Parathyroid adenoma (tissue), 2 donors: ENCODE measurements around the gene CNTN2.

Experiments used
- H2AFZ ChIP-seq: fragments of 300-600 bp; sonication (generic); one replicate; pipeline ENCODE4 v1.7.0; 2017; ENCODE audit warnings: antibody characterized with exemption, mild to moderate bottlenecking
- H3K27ac ChIP-seq: fragments of 300-600 bp; sonication (generic); one replicate; pipeline ENCODE4 v1.7.0; 2017
- H3K27me3 ChIP-seq: fragments of 300-600 bp; sonication (generic); one replicate; pipeline ENCODE4 v1.7.0; 2017; ENCODE audit warnings: low read length; ENCODE audit not compliant: control insufficient read depth, insufficient read depth
- H3K36me3 ChIP-seq: fragments of 300-600 bp; sonication (generic); one replicate; pipeline ENCODE4 v1.7.0; 2017; ENCODE audit warnings: low read length; ENCODE audit not compliant: control insufficient read depth, insufficient read depth
- H3K4me1 ChIP-seq: fragments of 300-600 bp; sonication (generic); one replicate; pipeline ENCODE4 v1.7.0; 2017; ENCODE audit warnings: control low read depth
- H3K4me2 ChIP-seq: fragments of 300-600 bp; sonication (generic); one replicate; pipeline ENCODE4 v1.7.0; 2017; ENCODE audit warnings: low read length
- H3K4me3 ChIP-seq: fragments of 300-600 bp; sonication (generic); one replicate; pipeline ENCODE4 v1.7.0; 2017; ENCODE audit warnings: low read depth, low read length
- H3K79me2 ChIP-seq: fragments of 300-600 bp; sonication (generic); one replicate; pipeline ENCODE4 v1.7.0; 2017; ENCODE audit warnings: control low read depth
- H3K9ac ChIP-seq: fragments of 300-600 bp; sonication (generic); one replicate; pipeline ENCODE4 v1.7.0; 2017; ENCODE audit warnings: mild to moderate bottlenecking
- H3K9me3 ChIP-seq: fragments of 300-600 bp; sonication (generic); one replicate; pipeline ENCODE4 v1.7.0; 2017; ENCODE audit warnings: low read length; ENCODE audit not compliant: control insufficient read depth
- CTCF ChIP-seq: fragments of 300-600 bp; sonication (generic); IDR thresholded peaks from one replicate; pipeline ENCODE4 v1.7.0; 2017; ENCODE audit warnings: antibody characterized with exemption, mild to moderate bottlenecking
- donor health status: primary hyperparathyroidism.

The CNTN2 gene

GRCh38 chr1:205059660-205060059 lies 16.6 kb downstream of the CNTN2 start:
- H3K27me3 ChIP-seq: no peaks in the 10 kb centered on the region
- no peaks in the 10 kb centered on the region for H3K36me3 ChIP-seq
- no peak overlapping the region for H3K27ac ChIP-seq

GRCh38 chr1:205060746-205061145 lies 17.7 kb downstream of the CNTN2 start:
- no peak overlapping the region for H2AFZ ChIP-seq
- no peaks in the 10 kb centered on the region for H3K79me2 ChIP-seq
- H3K27me3 ChIP-seq: no peaks in the 10 kb centered on the region
- H3K27ac ChIP-seq: no peak overlapping the region
- H3K4me1 ChIP-seq: no peaks in the 10 kb centered on the region
- no peak overlapping the region for H3K9ac ChIP-seq
- TF ChIP-seq CTCF: no peak
- H3K4me2 ChIP-seq: no peak overlapping the region
- no peak overlapping the region for H3K4me3 ChIP-seq
- H3K9me3 ChIP-seq: no peaks in the 10 kb centered on the region
- no peaks in the 10 kb centered on the region for H3K36me3 ChIP-seq

More at GRCh38 chr1:205059660-205060059, 16.6 kb downstream of the CNTN2 start:
- no peak overlapping the region for H2AFZ ChIP-seq
- H3K4me3 ChIP-seq: no peak overlapping the region
- H3K4me2 ChIP-seq: no peak overlapping the region
- H3K4me1 ChIP-seq: no peaks in the 10 kb centered on the region
- no peak for TF ChIP-seq CTCF
- no peak overlapping the region for H3K9ac ChIP-seq
- no peaks in the 10 kb centered on the region for H3K9me3 ChIP-seq
- no peaks in the 10 kb centered on the region for H3K79me2 ChIP-seq

DNA sequence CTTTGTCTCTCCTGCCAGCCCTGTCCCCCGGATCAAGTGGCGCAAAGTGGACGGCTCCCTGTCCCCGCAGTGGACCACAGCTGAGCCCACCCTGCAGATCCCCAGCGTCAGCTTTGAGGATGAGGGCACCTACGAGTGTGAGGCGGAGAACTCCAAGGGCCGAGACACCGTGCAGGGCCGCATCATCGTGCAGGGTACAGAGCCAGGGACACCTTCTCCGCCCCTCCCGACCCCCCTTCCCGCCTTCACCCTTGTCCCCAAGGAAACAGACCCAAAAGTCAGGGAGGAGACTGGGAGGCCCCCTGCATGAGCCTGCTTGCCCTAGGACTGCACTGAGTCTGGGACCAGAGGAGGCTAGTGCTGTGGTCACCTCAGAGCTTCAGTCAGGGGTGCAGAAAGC lies 18.2 kb downstream of the CNTN2 start:
- Histone ChIP-seq H3K4me1 (no peaks in the 10 kb centered on the region), H3K4me2 (no peak overlapping the region), H3K79me2 (no peaks in the 10 kb centered on the region), H3K27ac (no peak overlapping the region), H2AFZ (no peak overlapping the region), H3K27me3 (no peaks in the 10 kb centered on the region), H3K9me3 (no peaks in the 10 kb centered on the region), H3K4me3 (no peak overlapping the region), H3K9ac (no peak overlapping the region), H3K36me3 (no peaks in the 10 kb centered on the region)
- TF ChIP-seq CTCF: no peak

DNA sequence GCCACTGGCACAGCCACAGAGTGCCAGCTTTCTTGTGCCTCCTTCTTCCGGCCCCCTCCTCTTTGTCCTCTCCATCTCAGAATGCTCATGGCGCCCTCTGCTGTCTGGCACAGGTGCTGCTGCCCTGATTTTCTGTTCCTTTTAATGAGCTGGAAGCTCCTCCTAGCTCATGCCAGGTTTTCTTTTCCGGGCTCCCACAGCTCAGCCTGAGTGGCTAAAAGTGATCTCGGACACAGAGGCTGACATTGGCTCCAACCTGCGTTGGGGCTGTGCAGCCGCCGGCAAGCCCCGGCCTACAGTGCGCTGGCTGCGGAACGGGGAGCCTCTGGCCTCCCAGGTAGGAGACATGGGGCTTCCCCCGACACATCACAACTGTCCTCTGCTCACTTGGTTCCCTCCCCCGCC lies 18.7 kb downstream of the CNTN2 start:
- no peaks in the 10 kb centered on the region for H3K36me3 ChIP-seq

More for the DNA sequence above, 18.7 kb downstream of the CNTN2 start:
- no peaks in the 10 kb centered on the region for H3K27me3 ChIP-seq
- H2AFZ ChIP-seq: no peak overlapping the region
- peak; percentile 58 for TF ChIP-seq CTCF
- H3K4me1 ChIP-seq: no peaks in the 10 kb centered on the region
- no peak overlapping the region for H3K9ac ChIP-seq
- H3K9me3 ChIP-seq: no peaks in the 10 kb centered on the region
- H3K4me2 ChIP-seq: no peak overlapping the region
- no peaks in the 10 kb centered on the region for H3K79me2 ChIP-seq
- no peak overlapping the region for H3K27ac ChIP-seq
- H3K4me3 ChIP-seq: no peak overlapping the region
